T-cell (primary cell): ENCODE results near the gene SNRPA1. TPM values are rescaled to one million over a fixed set of nuclear protein-coding genes. Genes with fewer than 3 reads are reported as not detected.

Source experiments
- ATAC-seq, 4 experiments: fragments of 200-7000 bp in 3 of 4; fragments of 150-1000 bp in 1 of 4; cut with Tn5 transposase; replicated peaks in 1 of 4; 1 replicate in 3 of 4; 2 replicates in 1 of 4; pipeline ENCODE4 v1.10.0; 2021; ENCODE audit warnings: moderate library complexity in 3 of 4, mild to moderate bottlenecking in 2 of 4, moderate number of reproducible peaks in 1 of 4
- CTCF ChIA-PET, 2 donors: fragments of 300-600 bp; sonication (Branson Sonifier 250); formaldehyde crosslinking; loops; one replicate each; lab custom pipeline; 2022; ENCODE audit warnings: antibody characterized with exemption in 2 of 2; lab: Charles Lee
- POLR2A ChIA-PET, 2 donors: fragments of 300-600 bp; sonication (Branson Sonifier 250); formaldehyde crosslinking; loops; one replicate each; lab custom pipeline; 2022; ENCODE audit warnings: antibody characterized with exemption in 2 of 2; lab: Charles Lee
- DNase-seq, 35 experiments: peaks; one replicate each; pipeline versions ENCODE4 v3.0.0 to v3.0.0-alpha.2; 2013 to 2023
- H3K27ac ChIP-seq: one replicate; pipeline ENCODE4 v1.5.1; 2013; ENCODE audit warnings: low read length
- H3K27me3 ChIP-seq, 2 experiments: replicated peaks in 1 of 2; 1 replicate in 1 of 2; 2 replicates in 1 of 2; pipeline versions ENCODE4 v1.6.1 to v1.7.0; 2013; ENCODE audit warnings: low read length in 1 of 2, mixed read lengths in 1 of 2; ENCODE audit not compliant: control insufficient read depth in 2 of 2, insufficient read depth in 2 of 2; ENCODE audit errors: extremely low read depth in 1 of 2
- H3K36me3 ChIP-seq, 2 donors: 1 replicate in 1 of 2; 2 replicates in 1 of 2; pipeline versions ENCODE4 v1.6.1 to v1.7.0; 2013; ENCODE audit warnings: low read length in 1 of 2; ENCODE audit not compliant: control insufficient read depth in 2 of 2, insufficient read depth in 1 of 2; ENCODE audit errors: extremely low read depth in 1 of 2
- H3K4me1 ChIP-seq, 2 experiments: 1 replicate in 1 of 2; 2 replicates in 1 of 2; pipeline versions ENCODE4 v1.6.1 to v1.7.0; 2013; ENCODE audit warnings: low read length in 2 of 2, mixed read lengths in 1 of 2; ENCODE audit not compliant: insufficient read depth in 2 of 2, control insufficient read depth in 1 of 2; ENCODE audit errors: extremely low read depth in 1 of 2
- H3K4me3 ChIP-seq, 2 donors: 1 replicate in 1 of 2; 2 replicates in 1 of 2; pipeline versions ENCODE4 v1.5.1 to v1.7.0; 2013; ENCODE audit warnings: mild to moderate bottlenecking in 2 of 2, low read length in 1 of 2, moderate library complexity in 1 of 2; ENCODE audit not compliant: control insufficient read depth in 1 of 2; ENCODE audit errors: extremely low read depth in 1 of 2
- H3K9me3 ChIP-seq: 2 replicates; pipeline ENCODE4 v1.7.0; 2013
- H3K27ac Mint-ChIP-seq, 2 donors: one replicate each; pipeline ENCODE4 v1.8.0; 2020 to 2021; ENCODE audit warnings: mild to moderate bottlenecking in 2 of 2, mixed read lengths in 2 of 2
- H3K27me3 Mint-ChIP-seq, 2 donors: one replicate each; pipeline ENCODE4 v1.8.0; 2021 to 2022; ENCODE audit warnings: mixed read lengths in 2 of 2
- H3K36me3 Mint-ChIP-seq: one replicate; pipeline ENCODE4 v1.8.0; 2021; ENCODE audit warnings: mixed read lengths
- H3K4me1 Mint-ChIP-seq, 3 donors: one replicate each; pipeline ENCODE4 v1.8.0; 2020 to 2022; ENCODE audit warnings: mixed read lengths in 3 of 3, mild to moderate bottlenecking in 1 of 3
- H3K4me3 Mint-ChIP-seq, 3 donors: one replicate each; pipeline ENCODE4 v1.8.0; 2020 to 2022; ENCODE audit warnings: mild to moderate bottlenecking in 3 of 3, mixed read lengths in 3 of 3, moderate library complexity in 3 of 3
- H3K9me3 Mint-ChIP-seq, 3 donors: one replicate each; pipeline ENCODE4 v1.8.0; 2020 to 2022; ENCODE audit warnings: mixed read lengths in 3 of 3
- WGBS: methylation state at CpG from one replicate; pipeline ENCODE4 v1.1.5; 2013; ENCODE audit warnings: missing lambda C conversion rate; ENCODE audit not compliant: insufficient coverage; 5-methylcytosine and 5-hydroxymethylcytosine counted together
- total RNA-seq, 35 experiments: library from RNA in 6 of 35; stranded (reverse) in 6 of 35; fragments of 120-200 nt in 1 of 35; gene quantifications; one replicate each; pipeline versions ENCODE4 v1.2.1 to v1.2.4 and lab custom pipeline; 2013 to 2026

SNRPA1 gene
- total RNA-seq, 5 donors from 2014 or later (not counting 1 experiment from before 2014, with no cell fraction given), result 77.0 to 199 (median 97.0) TPM

DNA sequence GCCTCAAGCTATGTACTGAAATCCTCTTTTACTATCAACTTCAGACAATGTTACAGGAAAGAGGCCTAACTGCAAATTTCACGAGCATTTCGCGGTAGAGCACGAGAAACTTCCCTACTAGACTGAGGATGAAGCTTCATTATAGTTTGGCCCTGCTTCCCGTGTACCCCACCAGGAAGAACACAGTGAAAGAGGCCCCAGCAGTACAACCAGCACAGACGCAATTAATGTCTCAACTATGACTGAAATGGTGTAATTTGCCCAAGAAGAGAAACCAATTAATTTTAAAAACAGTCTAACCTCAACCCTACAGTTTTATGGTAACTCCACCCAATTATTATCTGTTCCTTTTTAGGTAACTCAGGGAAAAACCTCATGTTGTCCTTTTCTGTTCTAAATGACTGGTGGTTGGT, 55.3 kb downstream of the SNRPA1 start:
- WGBS, result 18% methylated on average over 4 of the region's 6 CpGs
- Histone ChIP-seq H3K4me3 (no peak overlapping the region), H3K4me1 (peaks cover 39 to 52% of the 10 kb centered on the region in 2 experiments), H3K27ac (peak overlapping the region; percentile 48), H3K27me3 (no peaks in the 10 kb centered on the region), H3K9me3 (no peaks in the 10 kb centered on the region), H3K36me3 (peaks cover 0 to 10% of the 10 kb centered on the region in 2 donors)
- DNase-seq, result peak in 1 of 35 experiments; percentile 8
- Mint-ChIP-seq H3K4me3 (peak overlapping the region; percentile 8 to 56 (median 9)), H3K9me3 (no peaks in the 10 kb centered on the region), H3K27me3 (no peaks in the 10 kb centered on the region), H3K27ac (peak overlapping the region; percentile 58 to 72), H3K36me3 (peaks cover 14% of the 10 kb centered on the region), H3K4me1 (peaks cover 45 to 72% (median 67%) of the 10 kb centered on the region in 3 donors)
- no peak for ATAC-seq
- POLR2A ChIA-PET, result no interaction called here
- CTCF ChIA-PET, result interaction anchor here (0.7 to 2.2 kb wide), 5 partner anchors 11 to 402 kb away, joined by 3 to 8 read pairs (median 4); no protein-coding TSS in a partner anchor

DNA sequence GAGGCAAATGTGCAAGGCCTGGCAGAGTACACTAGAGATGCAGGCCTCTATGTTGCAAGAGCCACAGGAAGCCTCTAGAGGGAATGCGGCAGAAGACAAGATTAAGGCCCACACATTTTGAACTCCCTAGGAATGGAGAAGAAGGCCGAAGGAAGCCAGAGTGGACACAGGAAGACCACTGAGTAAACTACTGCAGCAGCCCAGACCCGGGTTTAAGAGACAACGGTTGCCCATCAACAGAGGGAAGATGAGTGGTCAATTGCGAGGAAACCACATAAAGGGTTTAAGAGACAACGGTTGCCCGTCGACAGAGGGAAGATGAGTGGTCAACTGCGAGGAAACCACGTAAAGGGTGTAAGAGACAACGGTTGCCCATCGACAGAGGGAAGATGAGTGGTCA, 57.8 kb downstream of the SNRPA1 start:
- no peak overlapping the region for H3K4me3 Mint-ChIP-seq
- Histone ChIP-seq H3K36me3 (peaks cover 0 to 21% of the 10 kb centered on the region in 2 donors), H3K27me3 (no peaks in the 10 kb centered on the region), H3K27ac (no peak overlapping the region), H3K9me3 (no peaks in the 10 kb centered on the region), H3K4me1 (peaks cover 17 to 33% of the 10 kb centered on the region in 2 experiments), H3K4me3 (no peak overlapping the region)
- WGBS, result 82% methylated on average over 8 of the region's 12 CpGs
- H3K9me3 Mint-ChIP-seq, result no peaks in the 10 kb centered on the region
- no peak overlapping the region for H3K27ac Mint-ChIP-seq
- H3K27me3 Mint-ChIP-seq, result no peaks in the 10 kb centered on the region
- H3K4me1 Mint-ChIP-seq, result peaks cover 31 to 64% (median 59%) of the 10 kb centered on the region in 3 donors
- H3K36me3 Mint-ChIP-seq, result peaks cover 36% of the 10 kb centered on the region
- ChIA-PET CTCF (no interaction called here), POLR2A (no interaction called here)
- ATAC-seq, result no peak
- no peak for DNase-seq

DNA sequence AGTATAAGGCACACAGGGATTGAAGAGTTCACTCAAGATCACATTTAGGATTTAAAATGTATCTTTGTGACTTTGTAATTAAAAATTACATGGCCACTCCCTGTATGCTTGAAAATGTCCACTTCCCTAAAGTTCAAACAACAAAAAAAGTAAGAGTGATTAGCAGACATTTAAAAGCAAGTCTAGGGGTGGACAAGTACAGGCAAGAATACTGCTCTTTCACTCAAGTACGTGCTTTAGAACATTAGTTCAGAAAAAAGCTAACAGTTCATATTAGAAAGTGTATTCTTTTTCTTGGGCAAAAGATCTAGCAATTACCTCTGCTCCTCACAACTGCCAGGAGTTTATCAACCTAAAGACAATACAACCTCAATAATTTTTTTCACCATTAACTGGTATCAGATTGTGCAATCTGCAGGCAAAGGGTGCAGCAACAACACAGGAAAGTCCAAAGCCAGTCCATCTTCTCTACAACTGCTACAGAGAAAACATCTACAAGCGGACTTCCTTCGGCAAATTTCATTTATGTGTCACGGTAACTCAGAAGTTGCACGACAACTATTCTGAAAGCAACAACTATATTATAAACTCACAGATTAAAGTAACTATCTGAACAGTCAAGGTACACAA, 61.3 kb downstream of the SNRPA1 start:
- no peak overlapping the region for H3K4me3 ChIP-seq
- CTCF ChIA-PET, result no interaction called here
- H3K36me3 Mint-ChIP-seq, result peaks cover 58% of the 10 kb centered on the region
- peaks cover 3 to 29% of the 10 kb centered on the region in 2 donors for H3K36me3 ChIP-seq
- no peaks in the 10 kb centered on the region for H3K9me3 ChIP-seq
- peaks cover 29 to 49% (median 45%) of the 10 kb centered on the region in 3 donors for H3K4me1 Mint-ChIP-seq
- H3K27me3 Mint-ChIP-seq, result no peaks in the 10 kb centered on the region
- no peak overlapping the region for H3K27ac Mint-ChIP-seq
- 94% methylated on average over 4 of the region's 5 CpGs for WGBS
- H3K27me3 ChIP-seq, result no peaks in the 10 kb centered on the region
- H3K4me3 Mint-ChIP-seq, result no peak overlapping the region
- peaks cover 0 to 7% (median 5%) of the 10 kb centered on the region in 3 donors for H3K9me3 Mint-ChIP-seq
- DNase-seq (no peak), ATAC-seq (no peak)
- POLR2A ChIA-PET, result no interaction called here
- no peak overlapping the region for H3K27ac ChIP-seq
- H3K4me1 ChIP-seq, result peaks cover 0 to 11% of the 10 kb centered on the region in 2 experiments

DNA sequence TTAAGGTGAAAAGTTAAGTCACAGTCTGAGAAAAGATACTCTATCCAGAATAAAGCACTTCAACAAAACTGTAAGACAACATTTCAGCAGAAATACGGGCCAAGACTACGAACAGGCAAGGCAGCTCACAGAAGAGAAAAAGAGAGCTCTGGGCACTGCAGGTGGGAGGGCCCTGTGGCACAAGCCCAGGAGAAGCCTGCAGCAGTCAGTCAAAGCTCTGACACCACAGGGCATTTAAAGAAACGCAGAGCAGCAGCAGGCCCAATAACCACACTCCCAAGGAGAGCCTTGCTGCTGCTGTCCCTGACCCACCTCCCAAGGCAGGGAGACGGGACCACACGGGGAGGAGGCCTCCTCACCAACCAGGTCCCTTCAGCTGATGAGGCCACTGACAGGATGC, 62.4 kb downstream of the SNRPA1 start:
- Mint-ChIP-seq H3K27me3 (no peaks in the 10 kb centered on the region), H3K4me1 (peaks cover 29 to 52% (median 44%) of the 10 kb centered on the region in 3 donors), H3K9me3 (peaks cover 4 to 17% (median 11%) of the 10 kb centered on the region in 3 donors), H3K27ac (no peak overlapping the region), H3K36me3 (peaks cover 68% of the 10 kb centered on the region), H3K4me3 (no peak overlapping the region)
- ATAC-seq (no peak), DNase-seq (no peak)
- Histone ChIP-seq H3K4me3 (no peak overlapping the region), H3K27me3 (no peaks in the 10 kb centered on the region), H3K36me3 (peaks cover 3 to 29% of the 10 kb centered on the region in 2 donors), H3K9me3 (no peaks in the 10 kb centered on the region), H3K4me1 (peaks cover 0 to 11% of the 10 kb centered on the region in 2 experiments), H3K27ac (no peak overlapping the region)
- ChIA-PET CTCF (no interaction called here), POLR2A (no interaction called here)
- WGBS, result 91% methylated on average over 4 of the region's 5 CpGs

Other genes with a start within 250 kb of the SNRPA1 start
- gene CHSY1, start 43.2 kb downstream of the SNRPA1 start, total RNA-seq, result 10 to 100 TPM; 10.8 to 17.7 (median 14.8) TPM
- 10 to 100 TPM; 31.3 to 39.9 (median 38.4) TPM for gene SELENOS, start 17.8 kb downstream of the SNRPA1 start, total RNA-seq
- 1 to 10 TPM in 4 of 5 donors, under 1 TPM in 1; 0.16 to 2.2 (median 1.3) TPM for gene PCSK6, start 194.5 kb upstream of the SNRPA1 start, total RNA-seq